ENCODE results near the gene ANKRD13D.

Gene ANKRD13D

DNA sequence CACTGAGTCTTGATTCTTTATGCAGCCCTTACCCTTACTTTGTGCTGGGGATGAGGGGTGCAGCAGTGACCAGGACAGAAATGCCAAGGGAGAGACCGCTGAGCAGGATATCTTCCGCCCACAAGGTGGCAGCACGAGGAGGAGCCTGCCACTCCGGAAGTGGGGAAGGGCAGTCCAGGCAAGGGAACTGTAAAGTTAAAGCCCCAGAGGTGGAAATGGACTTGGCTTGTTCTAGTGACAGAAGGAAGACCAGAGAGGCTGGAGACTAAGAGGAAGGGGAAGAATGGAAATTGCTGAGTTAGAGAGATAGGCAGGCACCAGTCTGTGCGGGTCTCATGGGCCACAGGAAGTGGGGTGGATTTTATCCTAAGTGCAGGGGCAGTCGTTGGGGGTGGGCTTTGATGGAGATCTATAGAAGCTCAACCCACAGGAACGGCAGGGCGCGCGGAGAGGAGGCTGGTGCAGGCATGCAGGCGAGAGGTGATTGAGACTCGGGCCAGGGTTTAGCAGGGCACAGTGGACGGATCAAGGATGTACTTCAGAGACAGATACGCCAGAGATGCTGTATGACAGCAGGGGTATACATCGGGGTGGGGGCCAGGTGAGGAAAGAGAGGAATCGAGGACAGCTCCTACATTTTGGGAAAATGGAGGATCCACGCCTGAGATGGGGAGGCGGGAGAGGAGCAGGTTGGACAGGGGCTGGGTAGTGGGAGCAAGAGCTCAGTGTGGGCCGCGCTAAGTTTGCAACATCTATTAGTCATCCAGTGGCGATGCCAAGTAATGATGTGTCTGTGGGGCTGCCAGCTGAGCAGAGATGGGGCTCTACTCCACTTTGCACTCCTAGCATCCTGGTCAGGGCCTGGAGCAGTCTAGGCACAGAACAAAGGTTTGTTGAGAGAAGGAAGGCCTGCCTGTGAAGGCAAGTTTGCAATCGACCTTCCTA, 26.1 kb upstream of the ANKRD13D start:
- peak; percentile 39 for DNase-seq

DNA sequence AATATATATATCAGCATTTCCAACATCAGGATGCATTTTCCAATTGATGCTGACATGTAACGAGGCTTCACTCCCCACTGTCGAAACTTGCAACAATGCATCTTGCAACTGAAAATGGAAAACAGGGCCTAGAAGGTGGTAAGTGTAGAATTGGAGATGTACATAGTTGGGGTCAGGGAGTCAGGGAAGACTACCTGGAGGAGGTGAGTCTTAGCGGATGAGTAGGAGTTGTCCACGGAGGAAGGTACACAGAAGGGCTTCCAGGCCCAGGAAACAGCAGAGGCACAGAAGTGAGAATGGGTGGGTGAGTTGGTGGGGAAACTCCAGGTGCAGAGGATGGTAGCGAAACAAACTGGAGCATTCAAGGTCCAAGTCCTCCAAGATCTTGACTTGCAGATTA, 24.8 kb upstream of the ANKRD13D start:
- no peak for DNase-seq

- no peak for DNase-seq
Observed at GRCh38 chr11:67264877-67265632, 24.0 kb upstream of the ANKRD13D start.

- DNase-seq, result no peak
Observed at GRCh38 chr11:67265633-67266448, 23.3 kb upstream of the ANKRD13D start.

DNA sequence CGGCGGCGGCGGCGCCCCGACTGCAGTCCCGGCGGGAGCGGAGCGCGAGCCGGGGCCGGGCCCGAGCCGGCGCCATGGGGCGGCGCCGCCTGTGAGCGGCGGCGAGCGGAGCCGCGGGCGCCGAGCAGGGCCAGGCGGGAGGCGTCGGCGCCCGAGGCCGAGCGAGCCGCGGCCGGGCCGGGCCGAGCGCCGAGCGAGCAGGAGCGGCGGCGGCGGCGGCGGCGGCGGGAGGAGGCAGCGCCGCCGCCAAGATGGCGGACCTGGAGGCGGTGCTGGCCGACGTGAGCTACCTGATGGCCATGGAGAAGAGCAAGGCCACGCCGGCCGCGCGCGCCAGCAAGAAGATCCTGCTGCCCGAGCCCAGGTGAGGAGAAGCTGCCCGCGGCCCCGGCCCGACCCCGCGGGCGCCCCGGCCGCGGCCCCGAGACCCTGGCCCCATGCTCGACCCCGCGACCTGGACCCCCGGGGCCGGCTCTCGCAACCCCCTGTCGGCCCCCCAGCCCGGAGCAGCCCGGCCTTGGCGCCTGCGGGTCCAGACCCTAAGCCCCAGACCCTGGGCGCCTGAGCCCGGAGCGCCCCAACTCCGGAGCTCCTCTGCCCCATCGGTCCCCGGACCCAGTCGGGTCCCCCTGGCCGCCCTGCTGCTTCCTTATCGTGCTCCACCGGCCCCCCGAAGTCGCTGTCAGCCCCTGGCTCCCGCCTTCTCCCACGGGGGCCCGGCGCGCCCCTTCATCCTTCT, 22.5 kb upstream of the ANKRD13D start, which contains the start of gene GRK2:
GRK2 (plus strand) TSS at position 25 of the 739 bp plus-strand sequence; CDS start at position 252, 227 bp downstream.
- no peak for DNase-seq

- no peak for DNase-seq
Observed at GRCh38 chr11:67267188-67268080, 21.7 kb upstream of the ANKRD13D start.

DNA sequence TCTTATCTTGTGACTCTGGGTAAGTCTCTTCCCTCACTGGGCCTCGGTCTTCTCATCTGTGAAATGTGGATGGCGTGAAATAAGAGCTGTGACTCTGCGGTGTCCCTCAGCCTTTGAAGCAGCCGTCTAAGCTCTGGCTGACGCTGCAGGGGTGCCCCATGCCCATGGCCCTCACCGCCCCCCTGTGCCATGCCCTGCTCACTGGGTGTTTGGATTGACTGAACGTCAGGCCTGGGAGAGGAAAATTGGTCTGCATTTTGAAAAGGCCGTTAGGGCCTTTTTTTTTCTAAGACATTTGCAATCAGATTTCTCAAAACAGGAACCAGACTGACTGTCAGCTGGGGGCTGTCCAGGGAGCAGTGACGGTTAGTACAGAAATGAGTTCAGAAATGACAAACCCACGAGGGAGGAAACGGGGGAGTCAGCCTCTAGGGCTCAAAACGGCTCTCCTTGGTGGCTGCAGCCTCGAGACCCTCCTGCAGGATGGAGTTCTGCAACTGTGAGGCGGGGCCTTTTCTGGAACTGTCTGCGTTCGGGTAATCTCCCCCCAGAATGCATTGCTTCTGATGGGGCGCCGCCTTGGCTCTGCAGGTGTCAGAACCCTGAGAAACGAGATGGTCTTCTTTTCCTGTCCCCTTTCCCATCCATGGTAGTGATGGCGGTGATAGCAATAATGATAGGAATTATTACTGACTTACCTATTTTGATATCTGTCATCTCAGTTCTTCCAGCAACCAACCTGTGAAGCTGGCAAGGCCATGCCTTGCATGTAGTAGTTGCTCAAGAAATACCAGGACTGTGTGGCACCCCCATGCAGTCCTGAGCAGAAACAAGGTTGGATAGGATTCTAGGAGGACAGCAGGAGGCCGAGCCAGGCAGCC, 20.8 kb upstream of the ANKRD13D start:
- no peak for DNase-seq

DNA sequence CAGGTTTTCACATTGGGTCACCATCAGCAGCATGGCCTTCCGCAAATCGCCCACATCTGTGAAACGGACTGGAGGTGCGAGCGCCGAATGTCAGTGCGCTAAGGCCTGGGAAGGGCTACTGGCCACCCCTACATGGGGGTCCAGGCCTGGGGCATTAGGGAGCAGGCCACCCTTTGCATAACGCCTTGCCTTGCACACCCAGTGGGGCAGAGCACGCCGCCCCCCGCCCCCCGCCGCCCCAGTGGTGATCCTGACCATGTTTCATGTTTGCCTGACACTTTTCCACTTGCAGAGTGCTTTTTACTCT, 20.2 kb upstream of the ANKRD13D start:
- DNase-seq, result no peak

GRCh38 chr11:67269401-67270255, 19.5 kb upstream of the ANKRD13D start:
- peak; percentile 68 for DNase-seq

GRCh38 chr11:67270256-67271204, 18.6 kb upstream of the ANKRD13D start:
- no peak for DNase-seq

DNA sequence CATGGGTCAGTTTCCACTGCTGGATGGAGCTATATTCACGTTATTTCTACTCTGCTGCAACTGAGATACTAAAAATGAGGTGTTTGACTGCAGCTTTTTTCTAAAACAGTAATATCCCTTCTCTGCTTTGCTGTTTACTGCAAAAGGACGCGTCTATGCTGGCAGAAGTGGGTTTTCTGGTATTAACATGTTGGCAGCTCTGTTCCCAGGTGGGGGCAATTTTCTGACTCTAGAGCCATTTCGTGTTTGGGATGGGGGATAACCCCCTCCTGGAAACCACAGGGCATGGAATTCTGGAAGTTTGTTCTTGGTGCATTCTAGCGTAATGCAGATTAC, 17.9 kb upstream of the ANKRD13D start:
- DNase-seq, result no peak

DNA sequence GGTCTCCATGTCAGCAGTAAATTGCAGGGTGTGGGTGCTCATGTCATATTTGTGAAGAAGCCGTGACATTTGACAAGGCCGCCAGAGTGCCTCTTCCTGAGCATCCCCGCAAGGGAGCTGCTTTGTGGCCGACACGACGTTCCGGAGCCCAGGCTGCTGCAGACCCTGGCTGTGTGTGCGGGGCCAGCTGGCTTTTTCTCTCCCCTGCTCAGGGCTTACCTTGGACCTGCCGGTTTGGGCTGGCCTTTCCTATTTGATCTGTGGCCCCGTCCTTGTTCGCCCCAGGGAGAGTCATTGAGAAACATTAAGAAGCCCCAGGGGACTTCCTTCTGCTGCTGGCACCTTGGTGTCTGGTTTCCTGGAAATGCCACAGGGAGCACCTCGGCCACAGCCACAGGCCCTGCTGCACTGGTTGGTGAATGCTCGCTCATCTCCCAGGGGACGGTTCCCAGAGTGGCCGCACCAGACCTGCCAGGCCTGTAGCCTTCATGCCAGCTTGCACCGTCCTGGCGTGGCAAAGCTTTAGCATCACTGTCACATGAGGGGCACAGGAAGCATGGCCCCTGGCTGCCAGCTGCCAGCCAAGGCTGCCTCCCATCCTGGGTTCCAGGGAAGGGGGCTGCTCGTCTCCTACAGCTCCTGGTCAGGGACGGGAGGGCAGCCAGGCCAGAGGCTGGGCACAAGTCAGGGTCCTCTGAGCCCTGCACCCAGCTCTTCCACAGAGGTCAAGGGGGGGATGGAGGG, 17.4 kb upstream of the ANKRD13D start:
- DNase-seq, result no peak

- no peak for DNase-seq
Observed at GRCh38 chr11:67272327-67273259, 16.5 kb upstream of the ANKRD13D start.

DNA sequence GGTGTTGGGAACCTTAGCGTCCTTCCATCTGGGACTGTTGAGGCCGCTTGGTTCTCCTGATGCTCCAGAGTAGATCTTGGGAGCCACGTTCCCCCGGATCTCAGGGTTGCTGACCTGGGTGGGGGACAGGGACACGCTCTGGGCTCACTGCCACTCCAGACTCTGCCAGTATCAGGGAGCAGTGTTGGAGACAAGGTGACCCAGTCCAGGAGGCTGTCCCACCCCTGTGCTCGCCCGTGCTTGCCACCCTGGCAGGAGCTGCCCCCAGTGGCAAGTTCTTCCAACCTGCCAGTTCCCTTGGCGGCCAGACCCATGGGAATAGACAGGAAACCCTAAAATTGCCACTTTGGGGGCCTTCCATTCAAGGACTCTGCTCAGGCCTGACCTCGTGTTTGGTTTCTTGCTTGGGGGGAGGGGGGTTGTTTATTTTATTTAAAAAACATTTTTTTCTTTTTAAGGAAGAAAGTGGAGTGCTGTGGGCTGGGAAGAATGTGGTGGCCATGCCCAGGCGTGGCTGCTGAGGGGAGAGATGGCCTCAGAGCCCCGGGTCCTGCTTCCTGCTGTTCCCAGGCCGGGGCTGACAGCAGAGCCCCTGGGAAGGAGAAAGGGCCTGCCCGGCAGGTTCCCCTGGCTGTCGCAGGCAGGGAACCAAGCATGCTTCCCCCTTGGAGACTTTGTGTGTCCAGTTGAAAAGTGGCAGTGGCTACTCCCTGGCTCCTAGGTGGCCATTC, 15.7 kb upstream of the ANKRD13D start:
- DNase-seq, result no peak

DNA sequence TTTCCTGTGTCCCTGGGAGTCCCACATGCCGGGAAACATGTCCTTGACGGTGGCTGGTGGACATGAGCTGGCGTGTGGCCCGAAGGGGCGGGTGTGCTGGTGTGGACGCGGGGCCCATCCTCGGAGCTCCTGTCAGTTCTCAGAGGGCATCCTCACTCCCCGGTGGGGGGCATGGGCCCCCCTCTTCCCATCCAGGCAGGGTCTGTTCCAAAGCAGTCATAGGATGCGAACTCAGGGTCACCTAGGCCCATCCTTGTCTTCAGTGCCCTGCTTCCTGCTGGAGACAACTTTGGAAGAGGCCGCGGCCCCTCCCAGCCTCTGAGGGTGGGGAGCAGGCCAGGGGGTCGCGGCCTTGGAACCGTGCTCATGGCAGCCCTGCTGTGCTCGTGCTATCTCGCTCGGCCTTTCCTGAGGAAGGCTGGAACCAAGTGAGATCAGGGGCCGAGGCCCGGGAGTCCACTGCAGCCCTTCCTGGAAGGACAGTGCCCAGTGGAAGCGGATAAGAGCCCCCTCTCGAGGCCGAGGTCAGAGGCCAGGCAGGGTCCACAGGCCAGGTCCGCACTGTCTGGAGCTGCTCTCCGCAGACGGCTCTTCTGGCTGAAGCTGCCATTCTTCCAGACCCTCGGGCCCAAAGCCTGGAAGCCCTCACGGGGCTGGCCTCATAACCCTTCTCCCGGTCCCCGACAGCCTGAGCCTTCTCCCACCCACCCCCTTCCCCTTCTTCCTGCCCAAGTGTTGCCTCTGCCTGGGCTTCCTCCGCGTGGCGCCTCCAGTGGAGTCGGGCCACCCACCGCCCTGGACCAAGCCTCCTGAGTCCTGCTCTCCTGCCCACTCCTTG, 14.1 kb upstream of the ANKRD13D start:
- no peak for DNase-seq
